Measurements from ENCODE around the gene ADGRL3. TPM values are rescaled to one million over a fixed set of nuclear protein-coding genes. Genes with fewer than 3 reads are reported as not detected.
"Not testable (repeated sequence)": the region's sequence is repeated elsewhere in the genome, so short reads cannot be mapped to it uniquely, and the experiment has no call there.

Gene ADGRL3
- total and polyA plus RNA-seq, 4 donors: 0.07 to 1.7 (median 0.82) TPM

- not testable (repeated sequence) for H3K27me3 ChIP-seq (ENCODE audit: control insufficient read depth in 4 of 4, insufficient read depth in 4 of 4, low read length in 3 of 4); H3K27ac ChIP-seq (ENCODE audit: low read depth in 1 of 2, low read length in 2 of 2); H3K4me1 ChIP-seq (ENCODE audit: control insufficient read depth in 4 of 4, insufficient read depth in 4 of 4, low read length in 3 of 4); H3K4me3 ChIP-seq (ENCODE audit: low read depth in 1 of 3, low read length in 3 of 3); H3K36me3 ChIP-seq (ENCODE audit: control insufficient read depth in 4 of 4, insufficient read depth in 3 of 4, low read depth in 1 of 4, low read length in 3 of 4); DNase-seq (ENCODE audit: low spot score); H3K9ac ChIP-seq (ENCODE audit: low read depth in 1 of 2, low read length in 2 of 2); H3K9me3 ChIP-seq (ENCODE audit: control insufficient read depth in 4 of 4, low read length in 3 of 4)
- WGBS: 92% methylated on average over 7 of the region's 7 CpGs
These were observed 786.8 kb downstream of the ADGRL3 start for GRCh38 chr4:61986929-61987328.

- H3K4me3 ChIP-seq (ENCODE audit: low read depth in 1 of 3, low read length in 3 of 3): no peak overlapping the region
- H3K9me3 ChIP-seq (ENCODE audit: control insufficient read depth in 4 of 4, low read length in 3 of 4): no peaks in the 10 kb centered on the region
- no peaks in the 10 kb centered on the region for H3K36me3 ChIP-seq (ENCODE audit: control insufficient read depth in 4 of 4, insufficient read depth in 3 of 4, low read depth in 1 of 4, low read length in 3 of 4)
- TF ChIP-seq HNF4A (conservative IDR thresholded peaks at IDR 0.05) (no peak), TAF1 (conservative IDR thresholded peaks at IDR 0.05) (no peak), MAX (IDR thresholded peaks at IDR 0.05) (no peak), JUND (IDR thresholded peaks at IDR 0.05) (no peak), FOXA1 (IDR thresholded peaks at IDR 0.05) (no peak), ATF3 (IDR thresholded peaks at IDR 0.05) (no peak), SP1 (IDR thresholded peaks at IDR 0.05) (no peak), RXRA (IDR thresholded peaks at IDR 0.05) (no peak), REST (IDR thresholded peaks at IDR 0.05) (no peak), EGR1 (IDR thresholded peaks at IDR 0.05; ENCODE audit: low read depth in 2 of 2) (no peak), HNF4G (IDR thresholded peaks at IDR 0.05) (no peak), YY1 (IDR thresholded peaks at IDR 0.05) (no peak)
- no peaks in the 10 kb centered on the region for H3K27me3 ChIP-seq (ENCODE audit: control insufficient read depth in 4 of 4, insufficient read depth in 4 of 4, low read length in 3 of 4)
- no peak overlapping the region for H3K27ac ChIP-seq (ENCODE audit: low read depth in 1 of 2, low read length in 2 of 2)
- H3K4me1 ChIP-seq (ENCODE audit: control insufficient read depth in 4 of 4, insufficient read depth in 4 of 4, low read length in 3 of 4): peaks cover 0 to 3% (median 0%) of the 10 kb centered on the region in 4 donors
- H3K9ac ChIP-seq (ENCODE audit: low read depth in 1 of 2, low read length in 2 of 2): no peak overlapping the region
- 59% methylated on average over 2 of the region's 2 CpGs for WGBS
- DNase-seq (ENCODE audit: low spot score): no peak
These were observed 792.2 kb downstream of the ADGRL3 start for GRCh38 chr4:61992351-61992750.

- Histone ChIP-seq H3K9me3 (ENCODE audit: control insufficient read depth in 4 of 4, low read length in 3 of 4) (no peaks in the 10 kb centered on the region), H3K36me3 (ENCODE audit: control insufficient read depth in 4 of 4, insufficient read depth in 3 of 4, low read depth in 1 of 4, low read length in 3 of 4) (no peaks in the 10 kb centered on the region), H3K27ac (ENCODE audit: low read depth in 1 of 2, low read length in 2 of 2) (no peak overlapping the region), H3K9ac (ENCODE audit: low read depth in 1 of 2, low read length in 2 of 2) (no peak overlapping the region), H3K4me3 (ENCODE audit: low read depth in 1 of 3, low read length in 3 of 3) (no peak overlapping the region), H3K27me3 (ENCODE audit: control insufficient read depth in 4 of 4, insufficient read depth in 4 of 4, low read length in 3 of 4) (no peaks in the 10 kb centered on the region), H3K4me1 (ENCODE audit: control insufficient read depth in 4 of 4, insufficient read depth in 4 of 4, low read length in 3 of 4) (peaks cover 0 to 3% (median 0%) of the 10 kb centered on the region in 4 donors)
- no peak for DNase-seq (ENCODE audit: low spot score)
- WGBS: 80% methylated on average over 6 of the region's 6 CpGs
- TF ChIP-seq MAX (IDR thresholded peaks at IDR 0.05) (no peak), YY1 (IDR thresholded peaks at IDR 0.05) (no peak), ZBTB33 (IDR thresholded peaks at IDR 0.05) (no peak), HNF4G (IDR thresholded peaks at IDR 0.05) (no peak), RAD21 (IDR thresholded peaks at IDR 0.05) (no peak), NR2F2 (IDR thresholded peaks at IDR 0.05) (no peak)
These were observed 793.9 kb downstream of the ADGRL3 start for GRCh38 chr4:61994036-61994435.

All from liver (tissue), 9 donors.